Activated CD4-positive, alpha-beta T cell treated with anti-CD3 and anti-CD28 coated beads for 48 hours (primary cell): ENCODE data around the gene NMRK1.

ENCODE experiments used
- DNase-seq: peaks from one replicate; pipeline ENCODE4 v3.0.0-alpha.2; 2020

Gene NMRK1

GRCh38 chr9:75087824-75088645 is at the start of gene NMRK1, which contains the start of gene OSTF1:
Gene NMRK1, minus strand, starts transcription at chr9:75088155. Its CDS starts 5,040 bp downstream, at chr9:75083115.
Gene OSTF1, plus strand, starts transcription at chr9:75088514. Its CDS starts 179 bp downstream, at chr9:75088693.
- peak; percentile 94 for DNase-seq

- no peak for DNase-seq
Observed at GRCh38 chr9:75134495-75134894, 46.5 kb upstream of the NMRK1 start.

- DNase-seq = no peak
Observed at GRCh38 chr9:75133396-75133795, 45.4 kb upstream of the NMRK1 start.

GRCh38 chr9:75132244-75132643 is 44.3 kb upstream of the NMRK1 start:
- DNase-seq = no peak

- DNase-seq = no peak
Observed at GRCh38 chr9:75131700-75132099, 43.7 kb upstream of the NMRK1 start.

- no peak for DNase-seq
Observed at GRCh38 chr9:75130621-75131230, 42.8 kb upstream of the NMRK1 start.

- no peak for DNase-seq
Observed at GRCh38 chr9:75130172-75130571, 42.2 kb upstream of the NMRK1 start.

- no peak for DNase-seq
Observed at GRCh38 chr9:75128535-75128934, 40.6 kb upstream of the NMRK1 start.

- DNase-seq = no peak
Observed at GRCh38 chr9:75123696-75124095, 35.7 kb upstream of the NMRK1 start.

GRCh38 chr9:75121914-75122558 is 34.1 kb upstream of the NMRK1 start:
- DNase-seq = no peak

- no peak for DNase-seq
Observed at GRCh38 chr9:75120686-75121085, 32.7 kb upstream of the NMRK1 start.

- peak; percentile 22 for DNase-seq
Observed at GRCh38 chr9:75117564-75117963, 29.6 kb upstream of the NMRK1 start.

GRCh38 chr9:75116306-75116705 is 28.4 kb upstream of the NMRK1 start:
- DNase-seq = no peak

- no peak for DNase-seq
Observed at GRCh38 chr9:75112789-75113188, 24.8 kb upstream of the NMRK1 start.

GRCh38 chr9:75111019-75111622 is 23.2 kb upstream of the NMRK1 start:
- DNase-seq = no peak

- DNase-seq = no peak
Observed at GRCh38 chr9:75109210-75109839, 21.4 kb upstream of the NMRK1 start.

- no peak for DNase-seq
Observed at GRCh38 chr9:75108571-75108970, 20.6 kb upstream of the NMRK1 start.

GRCh38 chr9:75106857-75107256 is 18.9 kb upstream of the NMRK1 start:
- DNase-seq = no peak

- no peak for DNase-seq
Observed at GRCh38 chr9:75105841-75106240, 17.9 kb upstream of the NMRK1 start.

GRCh38 chr9:75105019-75105540 is 17.1 kb upstream of the NMRK1 start:
- no peak for DNase-seq

- DNase-seq = no peak
Observed at GRCh38 chr9:75104607-75105006, 16.7 kb upstream of the NMRK1 start.

- DNase-seq = no peak
Observed at GRCh38 chr9:75102177-75102790, 14.3 kb upstream of the NMRK1 start.
